ENCODE measurements around the gene PRKCH. TPM values are rescaled to one million over a fixed set of nuclear protein-coding genes. Genes with fewer than 3 reads are reported as not detected.

The PRKCH gene
- total and polyA plus RNA-seq, 12 donors = 8.3 to 25.1 (median 17.7) TPM

- ATAC-seq = no peak
- intact Hi-C loops (cut with DNase I) = no loop called here
Measured at GRCh38 chr14:61333087-61333486, 11.7 kb downstream of the PRKCH start.

GRCh38 chr14:61334197-61334701 is 12.9 kb downstream of the PRKCH start:
- ATAC-seq (peak in 1 of 8 donors; percentile 13), DNase-seq (no peak)
- H3K4me1 ChIP-seq = peaks cover 0 to 98% (median 43%) of the 10 kb centered on the region in 9 donors
- 71 to 74% methylated on average over 11 of the region's 11 CpGs for WGBS, 2 donors
- peak overlapping the region in 6 of 10 donors; percentile 26 to 91 (median 37) for H3K27ac ChIP-seq
- intact Hi-C loops (cut with DNase I) = no loop called here
- H3K27me3 ChIP-seq = no peaks in the 10 kb centered on the region
- TF ChIP-seq CTCF (IDR thresholded peaks at IDR 0.05) = no peak
- no peaks in the 10 kb centered on the region for H3K36me3 ChIP-seq
- no peaks in the 10 kb centered on the region for H3K9me3 ChIP-seq
- peak overlapping the region in 1 of 10 donors; percentile 11 for H3K4me3 ChIP-seq

More at GRCh38 chr14:61333087-61333486, 11.7 kb downstream of the PRKCH start:
- Histone ChIP-seq H3K9me3 (no peaks in the 10 kb centered on the region), H3K4me1 (peaks cover 0 to 99% (median 46%) of the 10 kb centered on the region in 9 donors), H3K27ac (peak overlapping the region in 4 of 10 donors; percentile 27 to 91 (median 44)), H3K36me3 (no peaks in the 10 kb centered on the region), H3K27me3 (no peaks in the 10 kb centered on the region), H3K4me3 (no peak overlapping the region)
- TF ChIP-seq CTCF (IDR thresholded peaks at IDR 0.05) = no peak
- DNase-seq = no peak
- WGBS, 2 donors = 90 to 97% methylated on average over 1 of the region's 1 CpG

- TF ChIP-seq CTCF (IDR thresholded peaks at IDR 0.05) = no peak
- H3K4me3 ChIP-seq = no peak overlapping the region
- H3K36me3 ChIP-seq = no peaks in the 10 kb centered on the region
- 67 to 75% methylated on average over 3 of the region's 3 CpGs for WGBS, 2 donors
- H3K4me1 ChIP-seq = peaks cover 0 to 95% (median 40%) of the 10 kb centered on the region in 9 donors
- H3K27ac ChIP-seq = peak overlapping the region in 3 of 10 donors; percentile 27 to 91 (median 44)
- ATAC-seq (no peak), DNase-seq (no peak)
- no peaks in the 10 kb centered on the region for H3K9me3 ChIP-seq
- intact Hi-C loops (cut with DNase I) = no loop called here
- H3K27me3 ChIP-seq = no peaks in the 10 kb centered on the region
Measured at GRCh38 chr14:61335049-61335448, 13.7 kb downstream of the PRKCH start.

- no peaks in the 10 kb centered on the region for H3K36me3 ChIP-seq
- peaks cover 0 to 92% (median 33%) of the 10 kb centered on the region in 9 donors for H3K4me1 ChIP-seq
- WGBS, 2 donors = 75 to 86% methylated on average over 1 of the region's 1 CpG
- no peaks in the 10 kb centered on the region for H3K27me3 ChIP-seq
- DNase-seq (no peak), ATAC-seq (no peak)
- H3K9me3 ChIP-seq = no peaks in the 10 kb centered on the region
- intact Hi-C loops (cut with DNase I) = no loop called here
- H3K27ac ChIP-seq = peak overlapping the region in 2 of 10 donors; percentile 44 to 91
- no peak for TF ChIP-seq CTCF (IDR thresholded peaks at IDR 0.05)
- H3K4me3 ChIP-seq = no peak overlapping the region
Measured at GRCh38 chr14:61335671-61336275, 14.4 kb downstream of the PRKCH start.

All from heart right ventricle (tissue), 16 donors.